Mucosa of gallbladder (tissue), 1 donor: ENCODE data around the gene TFB1M. TPM values are rescaled to one million over a fixed set of nuclear protein-coding genes. Genes with fewer than 3 reads are reported as not detected.

ENCODE experiments used
- total RNA-seq: library from RNA; stranded (reverse); gene quantifications from one replicate; pipeline ENCODE4 v1.2.1, GENCODE V29; 2021
- donor health status: DM: no; HTN: no; CAD: no.

TFB1M gene
- total RNA-seq, 1 donor from 2014 or later: 17.6 TPM

Other genes with a start within 250 kb of the TFB1M start
- gene CLDN20, start 50.5 kb downstream of the TFB1M start, total RNA-seq: 0.23 TPM
- gene NOX3, start 141.4 kb upstream of the TFB1M start, total RNA-seq: not detected